ENCODE results near the gene ABCG4.
"Not testable (repeated sequence)": the region's sequence is repeated elsewhere in the genome, so short reads cannot be mapped to it uniquely, and the experiment has no call there.

ABCG4 gene

GRCh38 chr11:119149018-119149785 is at the start of gene ABCG4:
Gene ABCG4, plus strand, starts transcription at chr11:119149052. Its CDS starts 914 bp downstream, at chr11:119149966.
- no peak for DNase-seq (ENCODE audit: low read depth in 2 of 2)

GRCh38 chr11:119099711-119100110 is 49.1 kb upstream of the ABCG4 start:
- no peak for DNase-seq (ENCODE audit: low read depth in 2 of 2)

- DNase-seq (ENCODE audit: low read depth in 2 of 2) = no peak
These were observed 48.4 kb upstream of the ABCG4 start for GRCh38 chr11:119100246-119100970.

- DNase-seq (ENCODE audit: low read depth in 2 of 2) = no peak
These were observed 47.7 kb upstream of the ABCG4 start for GRCh38 chr11:119100994-119101758.

GRCh38 chr11:119101759-119102423 is 47.0 kb upstream of the ABCG4 start, which contains the start of gene DPAGT1:
Gene DPAGT1, minus strand, starts transcription at chr11:119101853. Its CDS starts 198 bp downstream, at chr11:119101655.
- DNase-seq (ENCODE audit: low read depth in 2 of 2) = peak; percentile 94 to 96

GRCh38 chr11:119103161-119103664 is 45.6 kb upstream of the ABCG4 start:
- not testable (repeated sequence) for DNase-seq (ENCODE audit: low read depth in 2 of 2)

- no peak for DNase-seq (ENCODE audit: low read depth in 2 of 2)
These were observed 45.1 kb upstream of the ABCG4 start for GRCh38 chr11:119103793-119104192.

- DNase-seq (ENCODE audit: low read depth in 2 of 2) = peak; percentile 75 to 79
These were observed 42.0 kb upstream of the ABCG4 start, which contains the start of gene C2CD2L for GRCh38 chr11:119106564-119107537. Gene C2CD2L, plus strand, starts transcription at chr11:119107344. Its CDS starts 398 bp downstream, at chr11:119107742.

GRCh38 chr11:119107538-119108145 is 41.2 kb upstream of the ABCG4 start:
- DNase-seq (ENCODE audit: low read depth in 2 of 2) = no peak

GRCh38 chr11:119108146-119108856 is 40.6 kb upstream of the ABCG4 start:
- DNase-seq (ENCODE audit: low read depth in 2 of 2) = no peak

GRCh38 chr11:119108857-119109221 is 40.0 kb upstream of the ABCG4 start:
- no peak for DNase-seq (ENCODE audit: low read depth in 2 of 2)

GRCh38 chr11:119109843-119110242 is 39.0 kb upstream of the ABCG4 start:
- DNase-seq (ENCODE audit: low read depth in 2 of 2) = no peak

- no peak for DNase-seq (ENCODE audit: low read depth in 2 of 2)
These were observed 38.4 kb upstream of the ABCG4 start for GRCh38 chr11:119110439-119110838.

- no peak for DNase-seq (ENCODE audit: low read depth in 2 of 2)
These were observed 37.4 kb upstream of the ABCG4 start for GRCh38 chr11:119111361-119111925.

- no peak for DNase-seq (ENCODE audit: low read depth in 2 of 2)
These were observed 36.4 kb upstream of the ABCG4 start for GRCh38 chr11:119112314-119113020.

GRCh38 chr11:119113716-119114115 is 35.1 kb upstream of the ABCG4 start:
- no peak for DNase-seq (ENCODE audit: low read depth in 2 of 2)

GRCh38 chr11:119114351-119114750 is 34.5 kb upstream of the ABCG4 start:
- no peak for DNase-seq (ENCODE audit: low read depth in 2 of 2)
